ENCODE results near the gene TSC2.
"Not testable (repeated sequence)": the region's sequence is repeated elsewhere in the genome, so short reads cannot be mapped to it uniquely, and the experiment has no call there.

Gene TSC2

GRCh38 chr16:2091547-2092255 is 43.9 kb downstream of the TSC2 start:
- DNase-seq (ENCODE audit: low read depth, low spot score), result no peak
- no peak overlapping the region for H3K4me3 ChIP-seq (ENCODE audit: low read length)

- no peak for DNase-seq (ENCODE audit: low read depth, low spot score)
- no peak overlapping the region for H3K4me3 ChIP-seq (ENCODE audit: low read length)
These were observed 44.5 kb downstream of the TSC2 start for GRCh38 chr16:2092256-2092620.

GRCh38 chr16:2092866-2093265 is 45.1 kb downstream of the TSC2 start:
- H3K4me3 ChIP-seq (ENCODE audit: low read length), result no peak overlapping the region
- DNase-seq (ENCODE audit: low read depth, low spot score), result no peak

GRCh38 chr16:2093793-2094192 is 46.0 kb downstream of the TSC2 start:
- DNase-seq (ENCODE audit: low read depth, low spot score), result no peak
- no peak overlapping the region for H3K4me3 ChIP-seq (ENCODE audit: low read length)

- no peak overlapping the region for H3K4me3 ChIP-seq (ENCODE audit: low read length)
- no peak for DNase-seq (ENCODE audit: low read depth, low spot score)
These were observed 47.6 kb downstream of the TSC2 start for GRCh38 chr16:2095315-2095853.

- DNase-seq (ENCODE audit: low read depth, low spot score), result no peak
- H3K4me3 ChIP-seq (ENCODE audit: low read length), result no peak overlapping the region
These were observed 48.3 kb downstream of the TSC2 start for GRCh38 chr16:2095918-2096582.

- H3K4me3 ChIP-seq (ENCODE audit: low read length), result no peak overlapping the region
- DNase-seq (ENCODE audit: low read depth, low spot score), result no peak
These were observed 49.2 kb downstream of the TSC2 start for GRCh38 chr16:2096853-2097595.

GRCh38 chr16:2097689-2098088 is 49.9 kb downstream of the TSC2 start:
- DNase-seq (ENCODE audit: low read depth, low spot score); H3K4me3 ChIP-seq (ENCODE audit: low read length): not testable (repeated sequence)

- not testable (repeated sequence) for DNase-seq (ENCODE audit: low read depth, low spot score)
These were observed 53.8 kb downstream of the TSC2 start for GRCh38 chr16:2101581-2101980.

GRCh38 chr16:2102471-2102870 is 54.7 kb downstream of the TSC2 start:
- DNase-seq (ENCODE audit: low read depth, low spot score), result no peak
- no peak overlapping the region for H3K4me3 ChIP-seq (ENCODE audit: low read length)

More at GRCh38 chr16:2101581-2101980, 53.8 kb downstream of the TSC2 start:
- not testable (repeated sequence) for H3K4me3 ChIP-seq (ENCODE audit: low read length)

- H3K4me3 ChIP-seq (ENCODE audit: low read length); DNase-seq (ENCODE audit: low read depth, low spot score): not testable (repeated sequence)
These were observed 56.7 kb downstream of the TSC2 start for GRCh38 chr16:2104464-2104863.

GRCh38 chr16:2105291-2105690 is 57.5 kb downstream of the TSC2 start:
- not testable (repeated sequence) for H3K4me3 ChIP-seq (ENCODE audit: low read length); DNase-seq (ENCODE audit: low read depth, low spot score)

GRCh38 chr16:2105769-2106168 is 58.0 kb downstream of the TSC2 start:
- not testable (repeated sequence) for H3K4me3 ChIP-seq (ENCODE audit: low read length); DNase-seq (ENCODE audit: low read depth, low spot score)

GRCh38 chr16:2106211-2106610 is 58.4 kb downstream of the TSC2 start:
- DNase-seq (ENCODE audit: low read depth, low spot score); H3K4me3 ChIP-seq (ENCODE audit: low read length): not testable (repeated sequence)

- H3K4me3 ChIP-seq (ENCODE audit: low read length); DNase-seq (ENCODE audit: low read depth, low spot score): not testable (repeated sequence)
These were observed 59.5 kb downstream of the TSC2 start for GRCh38 chr16:2107121-2107790.

- not testable (repeated sequence) for DNase-seq (ENCODE audit: low read depth, low spot score); H3K4me3 ChIP-seq (ENCODE audit: low read length)
These were observed 60.0 kb downstream of the TSC2 start for GRCh38 chr16:2107791-2108125.

- not testable (repeated sequence) for DNase-seq (ENCODE audit: low read depth, low spot score)
These were observed 60.9 kb downstream of the TSC2 start for GRCh38 chr16:2108446-2109270.

GRCh38 chr16:2109271-2109580 is 61.4 kb downstream of the TSC2 start:
- not testable (repeated sequence) for DNase-seq (ENCODE audit: low read depth, low spot score); H3K4me3 ChIP-seq (ENCODE audit: low read length)

More at GRCh38 chr16:2108446-2109270, 60.9 kb downstream of the TSC2 start:
- H3K4me3 ChIP-seq (ENCODE audit: low read length), result not testable (repeated sequence)

- not testable (repeated sequence) for H3K4me3 ChIP-seq (ENCODE audit: low read length); DNase-seq (ENCODE audit: low read depth, low spot score)
These were observed 62.1 kb downstream of the TSC2 start for GRCh38 chr16:2109872-2110271.
